Muscle layer of colon (tissue), 2 donors: Measurements from ENCODE around the gene MYEOV.

Experiments used
- H3K27ac ChIP-seq: one replicate; pipeline ENCODE4 v1.7.0; 2013; ENCODE audit warnings: low read depth, mild to moderate bottlenecking, low read length, moderate library complexity
- H3K27me3 ChIP-seq, 2 donors: one replicate each; pipeline ENCODE4 v1.7.0; 2013; ENCODE audit warnings: low read length in 2 of 2, mild to moderate bottlenecking in 2 of 2; ENCODE audit not compliant: insufficient read depth in 2 of 2, control insufficient read depth in 1 of 2
- H3K36me3 ChIP-seq: one replicate; pipeline ENCODE4 v1.7.0; 2013; ENCODE audit warnings: mild to moderate bottlenecking, low read length; ENCODE audit not compliant: insufficient read depth
- H3K4me1 ChIP-seq: one replicate; pipeline ENCODE4 v1.7.0; 2013; ENCODE audit warnings: mild to moderate bottlenecking, low read length; ENCODE audit not compliant: insufficient read depth
- H3K4me3 ChIP-seq, 2 donors: one replicate each; pipeline ENCODE4 v1.7.0; 2013; ENCODE audit warnings: low read length in 2 of 2, low read depth in 1 of 2, mild to moderate bottlenecking in 1 of 2, moderate library complexity in 1 of 2
- H3K9ac ChIP-seq: one replicate; pipeline ENCODE4 v1.7.0; 2013; ENCODE audit warnings: low read length
- H3K9me3 ChIP-seq: one replicate; pipeline ENCODE4 v1.7.0; 2013; ENCODE audit warnings: mild to moderate bottlenecking, low read length
- donor health status: abdominal sarcoma.
- donor health status: Adenocarcinoma of cecum.

The MYEOV gene

GRCh38 chr11:69306821-69307220, 12.9 kb downstream of the MYEOV start:
- Histone ChIP-seq H3K9ac (no peak overlapping the region), H3K4me3 (no peak overlapping the region), H3K36me3 (no peaks in the 10 kb centered on the region), H3K4me1 (no peaks in the 10 kb centered on the region), H3K27ac (no peak overlapping the region), H3K27me3 (no peaks in the 10 kb centered on the region), H3K9me3 (no peaks in the 10 kb centered on the region)

- H3K9me3 ChIP-seq = no peaks in the 10 kb centered on the region
Observed at GRCh38 chr11:69307421-69307820, 13.5 kb downstream of the MYEOV start.

DNA sequence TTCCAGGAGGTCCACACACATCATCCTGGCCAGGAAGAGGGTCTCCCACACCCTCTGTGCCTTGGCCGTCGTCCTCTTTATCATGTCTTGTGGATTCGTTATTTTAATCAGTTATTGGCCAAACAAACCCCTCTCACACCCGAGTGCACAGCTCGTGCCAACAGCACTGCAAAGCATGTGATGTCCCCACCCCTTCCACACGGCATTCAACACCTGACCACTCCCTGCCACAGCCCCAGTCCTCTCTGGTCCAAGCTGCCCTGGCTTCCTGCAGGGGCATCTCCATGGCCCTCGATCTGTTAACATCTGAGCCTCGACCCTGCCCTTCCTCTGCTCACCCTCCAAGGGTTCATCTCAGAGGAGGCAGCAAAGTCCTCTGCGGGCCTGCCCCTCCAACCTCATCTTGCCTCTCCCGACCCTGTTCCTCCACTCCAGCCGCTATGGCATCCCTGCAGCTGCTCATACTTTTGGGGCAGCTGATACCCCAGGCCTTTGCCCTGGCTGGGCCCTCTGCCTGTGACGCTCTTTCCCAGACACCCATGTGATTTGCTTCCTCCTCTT, 14.0 kb downstream of the MYEOV start:
- Histone ChIP-seq H3K4me1 (no peaks in the 10 kb centered on the region), H3K4me3 (no peak overlapping the region), H3K27me3 (no peaks in the 10 kb centered on the region), H3K27ac (no peak overlapping the region), H3K9ac (no peak overlapping the region), H3K36me3 (no peaks in the 10 kb centered on the region), H3K9me3 (no peaks in the 10 kb centered on the region)

More at GRCh38 chr11:69307421-69307820, 13.5 kb downstream of the MYEOV start:
- Histone ChIP-seq H3K27me3 (no peaks in the 10 kb centered on the region), H3K9ac (no peak overlapping the region), H3K4me3 (no peak overlapping the region), H3K36me3 (no peaks in the 10 kb centered on the region), H3K27ac (no peak overlapping the region), H3K4me1 (no peaks in the 10 kb centered on the region)

DNA sequence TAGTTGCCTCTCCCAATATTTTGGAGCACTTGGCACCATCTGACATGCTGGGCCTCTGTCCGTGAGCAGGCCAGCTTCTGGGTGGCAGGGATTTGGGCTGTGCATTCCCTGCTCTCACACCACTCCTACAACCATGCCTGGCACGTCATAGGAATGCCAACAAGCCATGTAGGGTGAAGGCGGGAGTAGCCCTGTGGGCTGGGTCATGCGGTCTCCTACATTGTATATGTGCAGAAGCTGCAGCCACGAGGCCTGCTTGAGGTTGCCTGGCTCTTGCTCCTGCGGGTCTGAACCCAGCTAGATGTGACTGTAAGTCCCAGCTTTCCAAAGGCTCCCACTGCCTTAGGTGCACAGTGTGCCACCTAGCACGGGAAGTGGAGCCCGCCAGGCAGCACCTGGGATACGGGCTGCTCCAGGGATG, 14.5 kb downstream of the MYEOV start:
- Histone ChIP-seq H3K27me3 (no peaks in the 10 kb centered on the region), H3K36me3 (no peaks in the 10 kb centered on the region), H3K9ac (no peak overlapping the region), H3K27ac (no peak overlapping the region), H3K9me3 (no peaks in the 10 kb centered on the region), H3K4me3 (no peak overlapping the region), H3K4me1 (no peaks in the 10 kb centered on the region)

DNA sequence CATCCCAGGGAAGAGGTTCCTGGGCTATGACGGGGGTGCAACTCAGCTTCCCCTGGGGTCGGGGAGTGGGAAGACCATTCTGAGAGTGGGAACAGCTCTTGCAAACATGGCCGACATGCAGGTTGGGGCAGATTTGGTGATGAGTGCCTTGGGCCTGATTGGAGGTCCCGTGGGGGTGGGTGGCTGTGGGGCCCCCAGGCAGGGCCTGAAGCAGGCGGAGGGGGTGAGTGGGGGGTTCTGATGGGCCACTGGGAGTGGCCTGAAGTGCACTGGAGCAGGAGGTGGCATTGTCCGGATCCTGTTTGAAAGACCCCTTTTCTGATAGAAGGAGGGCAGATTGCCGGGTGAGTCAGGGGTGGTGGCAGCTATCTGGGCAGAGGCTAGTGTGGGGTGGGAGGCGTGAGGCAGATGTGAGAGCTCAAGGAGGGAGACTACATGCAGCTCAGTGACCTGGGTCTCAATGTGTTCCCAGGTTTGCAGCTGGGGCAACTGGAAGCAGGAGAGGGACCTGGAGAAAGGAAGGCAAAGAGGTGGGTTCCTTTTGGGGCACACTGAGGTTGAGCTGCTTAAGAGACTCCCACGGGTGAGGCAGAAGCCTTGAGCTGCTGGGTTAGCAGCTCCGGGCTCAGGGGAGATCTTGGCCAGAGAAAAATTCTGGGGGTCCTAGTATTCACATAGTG, 15.1 kb downstream of the MYEOV start:
- Histone ChIP-seq H3K36me3 (no peaks in the 10 kb centered on the region), H3K9ac (no peak overlapping the region), H3K27me3 (no peaks in the 10 kb centered on the region), H3K4me1 (no peaks in the 10 kb centered on the region), H3K4me3 (no peak overlapping the region), H3K9me3 (no peaks in the 10 kb centered on the region), H3K27ac (no peak overlapping the region)

DNA sequence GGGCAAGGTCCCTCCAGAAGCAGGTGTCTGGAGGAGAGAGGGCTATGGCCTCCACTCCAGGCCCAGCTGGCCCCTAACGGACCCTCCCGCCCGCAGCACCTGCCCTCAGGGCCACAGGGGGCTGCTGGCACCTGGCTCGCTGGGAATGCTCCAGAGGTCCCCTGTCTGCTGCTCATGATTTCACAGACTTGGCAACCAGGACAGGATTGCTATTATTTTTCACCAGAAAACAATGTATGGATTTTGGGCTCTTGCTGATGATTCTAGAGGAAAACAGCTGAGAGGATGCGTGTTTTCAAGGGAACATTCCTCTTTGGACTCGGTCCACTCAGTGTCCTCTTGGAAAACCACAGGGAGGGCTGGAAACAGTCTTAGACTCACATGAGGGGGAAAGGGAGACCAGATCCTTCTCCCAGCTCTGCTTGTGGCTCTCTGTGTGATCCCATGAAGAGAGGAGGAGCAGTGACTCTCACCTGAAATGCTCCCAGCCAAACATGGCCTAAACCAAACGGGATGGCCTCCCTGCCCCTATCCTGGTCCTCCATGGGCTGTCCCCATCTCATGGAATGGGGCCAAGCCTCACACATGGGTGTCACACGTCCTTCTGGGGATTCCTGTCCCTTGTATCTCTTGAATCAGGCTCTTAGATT, 15.8 kb downstream of the MYEOV start:
- Histone ChIP-seq H3K27ac (no peak overlapping the region), H3K4me3 (no peak overlapping the region), H3K36me3 (no peaks in the 10 kb centered on the region), H3K4me1 (no peaks in the 10 kb centered on the region), H3K27me3 (no peaks in the 10 kb centered on the region), H3K9me3 (no peaks in the 10 kb centered on the region), H3K9ac (no peak overlapping the region)

- H3K4me1 ChIP-seq = no peaks in the 10 kb centered on the region
- H3K9ac ChIP-seq = no peak overlapping the region
- no peak overlapping the region for H3K27ac ChIP-seq
- no peaks in the 10 kb centered on the region for H3K27me3 ChIP-seq
- H3K36me3 ChIP-seq = no peaks in the 10 kb centered on the region
- no peaks in the 10 kb centered on the region for H3K9me3 ChIP-seq
- no peak overlapping the region for H3K4me3 ChIP-seq
Observed at GRCh38 chr11:69310351-69310750, 16.4 kb downstream of the MYEOV start.

DNA sequence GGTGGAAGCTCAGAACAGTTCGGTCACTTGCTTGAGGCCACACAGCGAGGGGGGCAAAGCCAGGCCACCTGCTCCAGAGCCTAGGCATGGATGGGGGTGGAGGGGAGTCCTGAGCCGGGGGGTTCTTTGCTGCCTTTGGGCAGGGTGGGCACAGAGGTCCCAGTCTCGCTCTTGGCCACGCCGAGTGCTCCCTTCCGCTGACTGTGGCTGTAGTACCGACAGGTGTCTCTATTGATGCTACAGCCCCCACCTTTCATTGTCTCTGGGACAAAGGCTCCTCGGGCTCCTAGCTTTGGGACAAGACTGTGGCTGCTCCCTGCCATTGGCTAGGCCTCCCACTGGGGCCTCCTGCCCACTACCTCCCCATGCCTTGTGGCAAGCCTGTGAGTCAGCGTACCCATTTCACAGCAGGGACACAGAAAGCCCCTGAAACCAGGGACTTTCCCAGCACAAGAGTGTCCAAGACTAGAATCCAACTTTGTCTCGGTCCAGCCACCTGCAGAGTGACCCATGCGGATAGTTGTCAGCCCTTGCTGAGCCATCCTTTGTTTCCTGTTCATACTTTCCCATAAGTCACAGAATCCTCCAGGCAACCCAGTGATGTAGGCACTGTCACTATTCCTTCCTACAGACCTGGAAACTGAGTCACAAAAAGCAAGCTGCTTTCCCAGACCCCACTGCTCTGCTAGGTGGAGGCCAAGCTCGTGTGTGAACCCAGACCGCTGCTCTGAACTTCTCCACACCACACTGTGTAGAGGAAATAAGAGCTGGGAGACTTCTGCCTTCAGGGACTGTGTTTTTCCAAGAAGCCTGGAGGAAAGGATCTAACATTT, 17.2 kb downstream of the MYEOV start:
- Histone ChIP-seq H3K36me3 (no peaks in the 10 kb centered on the region), H3K27ac (no peak overlapping the region), H3K27me3 (no peaks in the 10 kb centered on the region), H3K4me3 (no peak overlapping the region), H3K4me1 (no peaks in the 10 kb centered on the region), H3K9ac (no peak overlapping the region), H3K9me3 (no peaks in the 10 kb centered on the region)

- no peak overlapping the region for H3K27ac ChIP-seq
- no peaks in the 10 kb centered on the region for H3K27me3 ChIP-seq
- no peaks in the 10 kb centered on the region for H3K9me3 ChIP-seq
- no peaks in the 10 kb centered on the region for H3K4me1 ChIP-seq
- H3K9ac ChIP-seq = no peak overlapping the region
- H3K36me3 ChIP-seq = no peaks in the 10 kb centered on the region
- H3K4me3 ChIP-seq = no peak overlapping the region
Observed at GRCh38 chr11:69311767-69312385, 17.9 kb downstream of the MYEOV start.

DNA sequence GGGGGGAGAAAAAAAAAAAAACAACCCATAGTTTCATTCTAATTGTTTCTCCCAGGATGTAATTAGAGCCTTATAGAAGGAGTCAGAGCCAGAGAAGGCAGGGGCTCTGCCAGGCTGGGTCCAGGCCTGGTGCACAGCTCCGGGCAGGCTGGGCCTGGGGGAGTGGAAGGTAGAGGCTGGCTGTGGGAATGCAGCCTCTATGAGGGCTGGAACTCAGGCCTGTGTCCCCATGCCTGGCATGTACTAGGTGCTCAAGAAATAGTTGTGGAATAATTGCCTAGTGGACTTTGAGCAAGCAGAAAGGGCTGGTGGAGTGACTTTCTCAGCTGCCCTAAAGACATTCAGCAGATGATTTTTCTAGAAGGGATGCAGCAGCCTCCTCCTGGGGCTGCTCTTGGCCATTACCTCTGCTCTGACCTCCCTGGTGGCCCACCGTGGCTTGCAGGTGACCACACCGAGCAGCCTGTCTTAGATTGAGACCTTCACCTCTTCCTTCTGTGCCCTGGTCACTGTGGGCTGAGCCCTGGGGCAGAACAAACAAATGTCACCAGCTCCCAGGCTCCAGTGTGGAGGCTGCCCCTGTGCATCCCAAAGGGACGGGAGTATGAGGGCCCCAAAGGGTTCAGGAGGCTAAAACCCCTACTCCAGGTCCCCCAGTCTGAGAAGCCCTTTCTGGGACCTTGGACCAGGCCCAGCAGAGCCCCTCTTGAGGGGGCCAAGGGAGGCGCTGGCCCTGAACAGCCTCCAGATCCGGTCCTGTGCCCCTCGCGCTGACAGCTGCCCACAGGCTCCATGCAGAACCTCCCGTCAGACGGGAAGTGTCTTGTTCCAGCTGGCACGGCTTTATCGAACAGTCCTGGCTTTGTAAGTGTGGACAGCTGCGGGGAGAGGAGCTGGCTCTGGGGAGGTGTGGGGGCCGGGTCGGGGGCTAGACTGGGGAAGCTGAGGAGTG, 18.8 kb downstream of the MYEOV start:
- H3K9ac ChIP-seq = no peak overlapping the region
- no peaks in the 10 kb centered on the region for H3K9me3 ChIP-seq
- H3K4me1 ChIP-seq = no peaks in the 10 kb centered on the region
- H3K4me3 ChIP-seq = no peak overlapping the region
- no peaks in the 10 kb centered on the region for H3K36me3 ChIP-seq
- no peaks in the 10 kb centered on the region for H3K27me3 ChIP-seq
- H3K27ac ChIP-seq = no peak overlapping the region
